Mammary epithelial cell (primary cell): Measurements from ENCODE around the gene SLC38A8.

Experiments used
- CTCF ChIP-seq, 2 donors: IDR thresholded peaks in 1 of 2; conservative IDR thresholded peaks in 1 of 2; 2 replicates each; pipeline ENCODE4 v1.5.1; 2011 to 2012; ENCODE audit warnings: inconsistent platforms in 2 of 2, low read length in 2 of 2, mild to moderate bottlenecking in 2 of 2, control low read depth in 1 of 2, low read depth in 1 of 2; ENCODE audit not compliant: insufficient read depth in 1 of 2; ENCODE audit errors: extremely low read depth in 1 of 2
- EZH2 ChIP-seq: IDR thresholded peaks from 2 replicates; pipeline ENCODE4 v1.6.1; 2012; ENCODE audit warnings: low read length, inconsistent platforms, borderline replicate concordance

GRCh38 chr16:84024854-84025253 is 17.7 kb downstream of the SLC38A8 start:
- TF ChIP-seq EZH2 (no peak), CTCF (conservative IDR thresholded peaks at IDR 0.05 in 1 of 2, IDR thresholded peaks at IDR 0.05 in 1 of 2; ENCODE audit: extremely low read depth in 1 of 2, insufficient read depth in 1 of 2, low read depth in 1 of 2, low read length in 2 of 2) (no peak)
